ENCODE results near the gene DYNLT1. TPM values are rescaled to one million over a fixed set of nuclear protein-coding genes. Genes with fewer than 3 reads are reported as not detected.

Gene DYNLT1
- total RNA-seq, 4 donors from 2014 or later: 36.6 to 80.0 (median 49.1) TPM

- Histone ChIP-seq H3K27ac (peak overlapping the region in 1 of 4 donors; percentile 39), H3K4me1 (peaks cover 0 to 13% (median 0%) of the 10 kb centered on the region in 4 donors), H3K9me3 (no peaks in the 10 kb centered on the region), H3K36me3 (no peaks in the 10 kb centered on the region), H3K27me3 (peaks cover 0 to 15% of the 10 kb centered on the region in 2 donors), H3K4me3 (no peak overlapping the region)
- 86% methylated on average over 8 of the region's 8 CpGs for WGBS, 2 donors
- no peak for DNase-seq (ENCODE audit: low spot score in 2 of 2)
- no peak for TF ChIP-seq POLR2A (IDR thresholded peaks at IDR 0.05)
- TF ChIP-seq EP300 (IDR thresholded peaks at IDR 0.05): no peak
- no peak for TF ChIP-seq CTCF (IDR thresholded peaks at IDR 0.05)
Measured at GRCh38 chr6:158667360-158667981, 22.9 kb upstream of the DYNLT1 start.

- Histone ChIP-seq H3K9me3 (no peaks in the 10 kb centered on the region), H3K27ac (peak overlapping the region in 1 of 4 donors; percentile 45), H3K36me3 (no peaks in the 10 kb centered on the region), H3K4me1 (peaks cover 0 to 14% (median 0%) of the 10 kb centered on the region in 4 donors), H3K27me3 (peaks cover 0 to 15% of the 10 kb centered on the region in 2 donors), H3K4me3 (no peak overlapping the region)
- TF ChIP-seq CTCF (IDR thresholded peaks at IDR 0.05): no peak
- no peak for TF ChIP-seq POLR2A (IDR thresholded peaks at IDR 0.05)
- TF ChIP-seq EP300 (IDR thresholded peaks at IDR 0.05): peak; percentile 36 to 83
- DNase-seq (ENCODE audit: low spot score in 2 of 2): peak in 1 of 2 donors; percentile 38
- 73 to 75% methylated on average over 14 of the region's 14 CpGs for WGBS, 2 donors
Measured at GRCh38 chr6:158666628-158667359, 22.3 kb upstream of the DYNLT1 start.

GRCh38 chr6:158665332-158665731, 20.8 kb upstream of the DYNLT1 start:
- Histone ChIP-seq H3K27me3 (peaks cover 0 to 15% of the 10 kb centered on the region in 2 donors), H3K27ac (no peak overlapping the region)
- no peak for DNase-seq (ENCODE audit: low spot score in 2 of 2)

GRCh38 chr6:158663625-158664165, 19.2 kb upstream of the DYNLT1 start:
- H3K36me3 ChIP-seq: no peaks in the 10 kb centered on the region
- H3K4me3 ChIP-seq: peak overlapping the region in 1 of 4 donors; percentile 8
- no peak overlapping the region for H3K27ac ChIP-seq
- H3K9me3 ChIP-seq: no peaks in the 10 kb centered on the region
- H3K4me1 ChIP-seq: peaks cover 0 to 15% (median 0%) of the 10 kb centered on the region in 4 donors
- TF ChIP-seq EP300 (IDR thresholded peaks at IDR 0.05) (no peak), CTCF (IDR thresholded peaks at IDR 0.05) (no peak), POLR2A (IDR thresholded peaks at IDR 0.05) (no peak)
- 56% methylated on average over 11 of the region's 11 CpGs for WGBS, 2 donors
- peaks cover 0 to 15% of the 10 kb centered on the region in 2 donors for H3K27me3 ChIP-seq
- DNase-seq (ENCODE audit: low spot score in 2 of 2): no peak

More at GRCh38 chr6:158665332-158665731, 20.8 kb upstream of the DYNLT1 start:
- H3K4me1 ChIP-seq: peaks cover 0 to 14% (median 0%) of the 10 kb centered on the region in 4 donors
- H3K36me3 ChIP-seq: no peaks in the 10 kb centered on the region
- WGBS, 2 donors: 93 to 96% methylated on average over 18 of the region's 18 CpGs
- no peaks in the 10 kb centered on the region for H3K9me3 ChIP-seq
- H3K4me3 ChIP-seq: no peak overlapping the region
- TF ChIP-seq EP300 (IDR thresholded peaks at IDR 0.05) (no peak), POLR2A (IDR thresholded peaks at IDR 0.05) (no peak), CTCF (IDR thresholded peaks at IDR 0.05) (no peak)
